HG03196 (cell line): ENCODE measurements around the gene KDM2A.
"Not testable (repeated sequence)": the region's sequence is repeated elsewhere in the genome, so short reads cannot be mapped to it uniquely, and the experiment has no call there.

Source experiments
- ATAC-seq: cut with Tn5 transposase; IDR thresholded peaks from one replicate; pipeline ENCODE4 v1.9.1; 2021; ENCODE audit not compliant: unreplicated experiment

The KDM2A gene

DNA sequence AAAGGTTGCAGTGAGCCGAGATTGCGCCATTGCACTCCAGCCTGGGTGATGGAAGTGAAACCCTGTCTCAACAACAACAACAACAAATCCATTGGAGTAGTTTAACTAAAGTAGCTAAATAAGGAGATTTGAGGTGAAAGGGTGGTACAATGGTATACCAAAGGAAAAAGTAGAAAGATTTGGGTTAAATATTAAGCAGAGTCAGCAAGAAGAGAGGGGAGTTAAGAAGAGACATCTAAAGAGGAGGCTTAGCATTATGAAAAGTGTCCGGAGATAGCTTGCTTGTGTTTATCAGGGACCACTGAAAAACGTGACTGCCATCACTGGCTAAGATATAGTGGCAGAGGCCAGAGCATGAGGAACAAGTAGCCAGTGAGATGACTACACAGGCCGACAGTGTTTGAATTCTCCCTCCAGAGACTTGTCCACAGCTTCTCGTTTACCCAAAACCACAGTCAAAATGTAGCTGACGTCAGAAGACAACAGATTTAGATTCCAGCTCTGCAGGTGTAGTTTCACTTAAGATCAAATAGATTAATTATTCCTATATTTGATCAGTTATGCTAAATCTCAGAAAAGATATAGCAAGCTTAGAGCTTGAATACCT, 114.6 kb downstream of the KDM2A start:
- ATAC-seq = no peak

DNA sequence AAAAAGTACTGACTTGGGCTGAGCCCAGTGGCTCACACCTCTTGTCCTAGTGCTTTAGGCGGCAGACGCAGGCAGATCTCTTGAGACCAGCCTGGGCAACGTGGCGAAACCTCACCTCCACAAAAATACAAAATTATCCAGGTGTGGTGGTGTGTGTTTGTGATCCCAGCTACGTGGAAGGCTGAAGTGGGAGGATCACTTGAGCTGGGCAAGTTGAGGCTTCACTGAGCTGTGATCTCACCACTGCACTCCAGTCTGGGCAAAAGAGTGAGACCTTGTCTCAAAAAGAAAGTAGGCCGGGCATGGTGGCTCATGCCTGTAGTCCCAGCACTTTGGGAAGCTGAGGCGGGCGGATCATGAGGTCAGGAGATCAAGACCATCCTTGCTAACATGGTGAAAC, 115.5 kb downstream of the KDM2A start:
- not testable (repeated sequence) for ATAC-seq

DNA sequence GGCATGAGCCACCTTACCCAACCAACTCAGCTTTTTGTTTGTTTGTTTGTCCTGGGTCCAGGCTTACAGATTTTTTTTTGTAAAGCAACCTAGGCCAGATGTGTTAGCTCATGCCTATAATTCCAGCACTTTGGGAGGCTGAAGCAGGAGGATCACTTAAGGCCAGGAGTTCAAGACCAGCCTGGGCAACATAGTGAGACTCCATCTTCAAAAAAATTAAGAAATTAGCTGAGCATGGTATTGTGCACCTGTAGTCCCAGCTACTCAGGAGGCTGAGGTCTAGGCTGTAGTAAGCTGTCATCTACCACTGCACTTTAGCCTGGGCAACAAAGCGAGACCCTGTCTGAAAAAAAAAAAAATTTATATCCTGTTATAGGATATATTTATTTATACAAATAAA, 118.5 kb downstream of the KDM2A start:
- no peak for ATAC-seq

DNA sequence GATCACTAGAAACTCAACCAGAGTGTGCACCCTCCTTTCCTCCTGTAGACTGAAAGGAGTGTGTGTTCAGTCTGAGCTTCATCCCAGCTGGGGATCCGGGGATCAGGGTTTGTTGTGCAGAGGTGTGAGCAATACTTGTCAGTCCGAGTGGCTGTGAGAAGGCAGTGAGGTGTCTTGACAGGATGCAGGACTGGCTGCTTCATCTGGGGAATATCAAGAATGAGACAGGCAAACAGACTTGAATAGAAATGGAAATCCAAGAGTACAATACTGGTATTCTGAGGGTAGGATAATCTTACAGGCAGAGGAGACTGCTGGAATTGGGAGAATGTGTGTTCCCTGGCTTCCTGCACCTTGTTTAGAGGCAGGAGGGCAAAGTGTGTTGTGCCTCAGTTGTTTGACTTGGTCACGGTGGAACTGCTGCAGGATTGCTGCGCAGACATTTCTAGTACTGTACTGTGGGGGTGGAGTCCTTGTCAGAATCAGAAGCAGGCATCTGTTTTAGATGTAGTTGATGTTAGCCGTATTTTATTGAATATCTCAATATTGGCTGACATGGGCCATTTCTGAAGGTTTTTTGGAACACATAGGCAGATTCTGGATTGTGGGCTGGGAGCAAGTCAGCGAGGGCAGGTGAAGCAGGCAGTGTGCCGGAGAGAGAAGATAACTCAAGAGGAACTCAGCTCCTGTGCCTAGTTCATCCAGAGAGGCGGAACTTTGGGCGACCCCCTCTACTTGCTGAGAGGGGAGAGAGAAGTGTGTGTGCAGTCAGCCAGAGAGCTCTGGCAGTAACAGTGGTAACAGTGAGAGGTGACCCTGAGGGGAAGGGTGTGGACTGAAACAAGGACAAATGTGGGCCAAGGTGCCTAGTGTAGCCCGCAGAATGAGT, 120.1 kb downstream of the KDM2A start:
- no peak for ATAC-seq

DNA sequence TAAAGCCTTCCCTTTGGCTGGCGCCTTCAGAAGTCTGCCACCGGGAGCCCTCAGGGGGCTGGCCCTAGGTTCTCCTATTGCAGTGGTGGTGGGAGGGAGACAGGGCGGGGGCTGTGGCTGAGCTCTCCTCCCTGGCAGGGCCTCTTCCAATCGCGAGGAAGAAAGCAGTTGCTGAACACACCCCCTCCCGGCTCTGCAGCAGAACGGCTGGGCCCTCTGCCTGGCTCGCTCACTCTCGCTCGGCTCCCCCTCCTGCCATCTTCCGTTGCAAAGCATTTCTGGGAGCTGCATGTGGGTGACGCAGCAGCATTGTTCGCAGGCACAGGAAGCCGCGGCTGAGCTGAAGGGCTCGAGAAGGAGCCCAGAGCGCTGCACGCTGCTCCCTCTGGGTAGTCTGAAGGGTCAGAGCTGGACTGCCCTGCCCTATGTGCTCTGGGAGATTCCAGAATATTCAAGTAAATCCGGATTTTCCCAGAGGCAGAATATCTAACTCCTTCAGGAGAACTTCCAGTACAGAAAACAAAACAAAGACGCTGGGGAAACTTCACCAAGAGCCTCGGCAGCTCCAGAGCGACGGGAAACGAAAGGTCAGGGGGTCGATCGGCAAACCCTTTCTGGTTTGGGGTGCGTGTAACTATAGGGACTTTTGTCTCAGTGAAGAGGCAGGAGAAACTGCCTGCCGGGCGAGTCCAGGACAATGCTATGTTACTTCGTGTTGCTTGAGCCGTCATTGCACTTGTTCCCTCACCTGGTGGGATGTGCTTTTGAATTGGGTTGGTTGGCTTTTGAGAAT, 120.9 kb downstream of the KDM2A start:
- peak; percentile 80 for ATAC-seq

DNA sequence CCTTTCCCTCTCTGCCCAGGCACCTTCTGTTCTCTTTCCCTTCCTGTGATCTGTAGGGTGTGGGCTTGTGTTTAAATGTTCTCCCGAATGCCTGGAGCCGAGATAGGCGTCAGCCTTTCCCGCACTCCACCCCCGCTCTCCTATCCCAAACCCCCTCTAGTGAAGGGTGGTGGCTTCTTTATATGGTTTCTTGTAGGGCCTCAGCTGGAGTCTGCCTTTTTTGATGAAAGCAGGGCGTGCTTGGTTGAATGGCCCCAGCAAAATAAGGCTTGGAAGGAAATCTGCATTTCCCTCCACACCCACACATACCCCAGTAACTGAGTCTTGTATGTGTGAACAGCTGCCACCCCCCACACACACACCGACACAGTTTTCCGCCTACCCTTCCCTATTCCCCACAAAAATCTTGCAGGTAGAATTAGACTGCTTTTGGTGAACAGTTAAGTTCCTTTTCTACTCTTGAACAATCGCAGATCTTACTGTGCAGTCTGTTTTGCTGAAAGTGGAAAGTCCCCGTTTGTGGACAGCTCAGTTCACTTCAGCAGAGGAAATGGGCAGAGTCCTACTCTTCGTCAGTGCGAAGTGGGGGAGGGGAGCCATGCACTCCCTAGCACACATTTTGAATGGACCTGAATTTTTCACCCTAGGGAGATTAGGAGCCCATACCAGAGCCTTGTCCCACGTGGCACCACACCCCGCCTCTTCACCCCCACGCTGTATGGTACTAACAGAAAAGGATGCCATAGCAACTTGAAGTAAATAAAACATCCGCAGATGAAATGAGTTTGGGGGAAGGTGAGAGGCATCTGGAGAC, 121.7 kb downstream of the KDM2A start:
- no peak for ATAC-seq

DNA sequence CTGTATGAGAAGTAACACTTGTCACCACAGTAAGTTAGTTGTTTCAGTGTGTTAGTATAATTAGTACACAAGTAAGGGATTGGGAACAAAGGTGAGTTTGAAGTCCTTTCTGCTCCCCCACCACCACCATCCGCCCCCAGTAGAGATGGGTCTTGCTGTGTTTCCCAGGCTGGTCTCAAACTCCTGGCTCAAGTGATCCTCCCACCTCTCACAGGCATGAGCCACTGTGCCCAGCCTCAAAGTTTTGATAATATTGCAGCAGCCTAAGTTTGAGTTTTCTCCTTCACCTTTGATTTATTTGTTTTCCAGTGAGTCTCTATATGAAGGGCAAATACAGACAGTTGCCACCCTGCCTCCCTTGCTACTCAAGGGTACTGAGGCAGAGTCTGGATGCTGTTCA, 123.5 kb downstream of the KDM2A start:
- ATAC-seq = no peak

DNA sequence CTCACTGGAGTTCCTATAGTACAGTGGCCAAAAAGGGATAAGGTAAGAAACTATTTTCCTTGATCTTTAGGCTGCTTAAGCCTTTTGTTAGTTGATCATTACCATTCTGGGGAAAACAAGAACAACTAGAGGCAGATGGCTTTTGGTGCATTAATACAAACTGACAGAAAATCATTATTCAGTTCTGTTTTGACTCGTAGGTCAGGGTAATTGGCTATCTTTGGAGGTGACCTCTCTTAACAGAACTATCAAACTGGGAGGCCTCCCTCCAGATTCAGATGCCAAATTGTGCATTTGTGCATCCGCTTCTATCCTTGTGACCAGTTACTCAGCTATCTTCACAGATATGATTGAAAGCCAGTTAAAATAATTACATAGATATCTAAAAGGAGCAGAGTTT, 124.0 kb downstream of the KDM2A start:
- no peak for ATAC-seq

DNA sequence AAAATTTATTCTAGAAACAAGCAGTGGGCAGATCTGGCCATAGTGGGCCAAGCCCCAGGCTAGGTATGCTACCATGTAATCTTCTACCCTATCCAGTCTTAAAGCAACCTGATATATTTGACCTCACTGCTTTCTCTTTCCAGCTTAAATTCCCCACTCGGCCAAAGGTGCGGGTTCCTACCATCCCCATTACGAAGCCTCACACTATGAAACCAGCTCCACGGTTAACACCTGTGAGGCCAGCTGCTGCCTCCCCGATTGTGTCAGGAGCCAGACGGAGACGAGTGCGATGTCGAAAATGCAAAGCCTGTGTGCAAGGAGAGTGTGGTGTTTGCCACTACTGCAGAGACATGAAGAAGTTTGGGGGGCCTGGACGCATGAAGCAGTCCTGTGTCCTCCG, 126.0 kb downstream of the KDM2A start:
- no peak for ATAC-seq

DNA sequence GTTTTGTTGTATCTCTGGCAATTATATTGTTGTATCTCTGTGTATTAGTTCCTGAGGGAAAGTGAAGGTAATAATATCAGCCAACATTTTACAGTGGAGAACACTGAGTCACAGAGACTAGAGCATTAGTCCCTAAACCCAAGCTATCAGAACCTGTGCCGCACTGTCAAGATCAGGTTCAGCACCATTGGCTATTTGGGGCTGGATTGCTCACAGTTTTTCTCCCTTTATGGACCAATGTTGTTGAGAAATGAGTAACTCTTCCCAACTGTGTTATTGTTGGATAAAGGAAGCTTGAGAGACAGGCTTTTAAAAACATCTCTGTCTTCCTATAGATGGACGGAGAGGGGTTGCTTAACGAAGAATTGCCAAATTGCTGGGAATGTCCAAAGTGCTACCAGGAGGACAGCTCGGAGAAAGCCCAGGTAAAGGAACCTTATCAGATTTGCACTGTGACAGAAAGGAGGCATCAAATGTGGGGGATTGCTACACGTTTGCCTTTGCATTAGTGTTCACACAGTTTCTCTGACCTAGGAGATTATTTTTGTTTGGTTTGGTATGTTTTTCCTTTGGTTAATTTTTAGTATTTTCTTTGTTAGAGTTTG, 129.0 kb downstream of the KDM2A start:
- ATAC-seq = no peak

DNA sequence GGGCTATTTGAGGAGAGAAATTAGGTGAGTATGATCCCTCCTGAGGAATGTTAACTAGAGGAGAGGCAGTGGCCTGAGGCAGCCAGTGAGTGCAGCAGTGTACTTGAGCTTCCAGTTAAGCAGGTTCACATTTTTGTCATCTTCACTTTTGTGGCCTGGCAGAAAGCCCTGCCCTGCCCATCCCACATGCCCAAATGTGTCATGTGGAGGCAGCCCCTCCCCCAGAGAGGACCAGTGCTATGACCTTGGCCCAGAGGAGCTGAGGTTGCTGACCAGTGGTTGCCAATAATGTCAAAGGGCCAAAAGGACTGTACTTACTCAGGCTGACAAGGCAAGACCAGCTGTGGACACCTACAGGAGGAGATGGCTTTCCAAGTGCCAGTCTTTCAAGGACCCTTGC, 129.6 kb downstream of the KDM2A start:
- no peak for ATAC-seq

DNA sequence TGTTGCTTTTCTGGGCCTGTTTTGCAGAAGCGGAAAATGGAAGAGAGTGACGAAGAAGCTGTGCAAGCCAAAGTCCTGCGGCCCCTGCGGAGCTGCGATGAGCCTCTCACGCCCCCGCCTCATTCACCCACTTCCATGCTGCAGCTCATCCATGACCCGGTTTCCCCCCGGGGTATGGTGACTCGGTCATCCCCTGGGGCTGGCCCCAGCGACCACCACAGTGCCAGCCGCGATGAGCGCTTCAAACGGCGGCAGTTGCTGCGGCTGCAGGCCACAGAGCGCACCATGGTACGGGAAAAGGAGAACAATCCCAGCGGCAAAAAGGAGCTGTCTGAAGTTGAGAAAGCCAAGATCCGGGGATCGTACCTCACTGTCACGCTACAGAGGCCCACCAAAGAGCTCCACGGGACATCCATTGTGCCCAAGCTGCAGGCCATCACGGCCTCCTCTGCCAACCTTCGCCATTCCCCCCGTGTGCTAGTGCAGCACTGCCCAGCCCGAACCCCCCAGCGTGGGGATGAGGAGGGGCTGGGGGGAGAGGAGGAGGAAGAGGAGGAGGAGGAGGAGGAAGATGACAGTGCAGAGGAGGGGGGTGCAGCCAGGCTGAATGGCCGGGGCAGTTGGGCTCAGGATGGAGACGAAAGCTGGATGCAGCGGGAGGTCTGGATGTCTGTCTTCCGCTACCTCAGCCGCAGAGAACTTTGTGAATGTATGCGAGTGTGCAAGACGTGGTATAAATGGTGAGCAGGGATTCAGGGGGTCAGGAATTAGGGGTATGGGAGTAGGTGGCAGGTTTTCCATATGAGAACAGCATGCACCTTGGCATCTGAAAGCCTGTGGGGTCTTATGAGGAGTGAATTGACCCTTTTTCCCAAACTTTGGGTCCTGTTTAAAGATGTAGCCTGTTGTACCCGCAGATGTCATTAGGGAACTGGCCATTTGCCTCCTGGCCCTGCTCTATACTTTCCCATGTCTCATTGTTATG, 131.3 kb downstream of the KDM2A start:
- ATAC-seq = no peak

DNA sequence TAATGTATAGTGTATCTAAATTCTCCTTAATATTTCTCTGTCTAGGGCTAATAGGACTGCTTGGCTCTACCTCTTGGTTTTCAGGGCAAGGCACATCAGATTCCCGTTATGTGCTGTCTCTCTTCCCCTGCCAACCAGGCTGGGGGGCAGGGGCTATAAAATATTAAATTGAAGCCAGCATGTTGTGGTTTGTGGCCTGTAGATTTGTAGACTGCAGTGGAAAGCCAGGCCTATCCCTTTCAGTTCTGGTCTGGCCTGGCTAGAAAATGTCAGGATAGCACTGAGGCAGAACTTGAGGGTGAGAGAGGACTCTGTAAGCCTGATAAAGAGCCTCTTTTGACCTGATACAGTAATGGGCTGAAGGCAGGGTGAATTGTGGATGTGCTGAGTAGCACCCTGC, 132.8 kb downstream of the KDM2A start:
- no peak for ATAC-seq

DNA sequence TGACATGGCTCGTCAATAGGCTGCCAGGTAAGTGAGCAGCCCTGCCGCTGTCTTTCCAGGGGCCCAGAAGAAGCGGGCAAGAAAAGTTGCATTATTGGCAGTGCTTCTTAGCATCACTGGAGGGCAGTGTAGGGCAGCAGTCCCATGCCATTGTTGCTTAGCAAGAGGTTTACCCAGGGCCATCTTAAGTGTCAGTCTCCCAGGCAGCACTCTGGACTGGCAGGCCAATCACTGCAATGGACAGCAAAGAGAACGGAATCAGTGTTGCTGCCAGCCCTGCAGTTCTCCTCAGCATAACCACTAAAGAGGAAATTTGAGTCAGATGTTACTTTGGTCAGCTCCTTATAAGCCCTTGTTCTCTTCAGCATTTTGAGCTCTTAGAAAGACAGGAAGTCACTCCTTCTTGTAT, 133.8 kb downstream of the KDM2A start:
- ATAC-seq = no peak

DNA sequence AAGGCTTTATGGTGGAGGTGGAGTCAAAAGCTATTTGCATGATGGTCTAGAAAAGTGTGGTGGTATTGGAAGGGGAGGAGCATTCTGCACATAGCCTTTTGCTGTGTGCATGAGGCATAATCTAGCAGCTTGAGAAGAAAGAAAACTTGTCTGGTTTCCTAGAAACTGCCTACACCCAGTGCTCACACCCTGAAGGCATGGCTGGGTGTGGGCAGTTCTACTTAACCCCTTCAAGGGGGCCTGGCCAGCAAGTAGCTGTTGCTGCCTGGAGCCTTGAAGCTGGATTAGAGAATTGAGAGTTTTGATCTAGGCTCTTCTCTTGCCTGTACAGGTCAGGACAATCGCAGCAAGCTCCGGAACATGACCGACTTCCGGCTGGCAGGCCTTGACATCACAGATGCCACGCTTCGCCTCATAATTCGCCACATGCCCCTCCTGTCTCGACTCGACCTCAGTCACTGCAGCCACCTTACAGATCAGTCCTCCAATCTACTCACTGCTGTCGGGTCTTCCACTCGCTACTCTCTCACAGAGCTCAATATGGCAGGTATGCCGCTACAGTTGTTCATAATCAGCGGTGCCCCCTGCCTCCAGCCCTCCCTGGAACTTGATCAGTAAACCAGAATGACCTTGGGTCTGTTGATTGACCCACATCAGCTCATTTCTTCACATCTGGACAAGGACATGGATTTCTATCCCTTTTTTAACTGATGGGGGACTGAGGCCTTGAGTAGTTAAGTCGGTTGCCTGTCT, 135.0 kb downstream of the KDM2A start:
- ATAC-seq = no peak

DNA sequence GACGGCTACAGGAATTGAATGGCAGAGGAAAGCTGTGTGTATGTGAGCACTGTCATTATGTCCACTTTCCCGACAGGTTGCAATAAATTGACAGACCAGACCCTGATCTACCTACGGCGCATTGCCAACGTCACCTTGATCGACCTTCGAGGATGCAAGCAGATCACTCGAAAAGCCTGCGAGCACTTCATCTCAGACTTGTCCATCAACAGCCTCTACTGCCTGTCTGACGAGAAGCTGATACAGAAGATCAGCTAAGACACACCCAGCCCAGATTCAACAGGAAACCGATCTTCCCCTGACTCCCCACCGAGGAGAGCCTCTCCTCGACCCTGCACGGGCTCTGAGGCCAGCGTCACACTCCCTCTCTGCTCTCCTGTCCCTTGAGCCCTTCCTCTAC, 135.7 kb downstream of the KDM2A start:
- no peak for ATAC-seq

DNA sequence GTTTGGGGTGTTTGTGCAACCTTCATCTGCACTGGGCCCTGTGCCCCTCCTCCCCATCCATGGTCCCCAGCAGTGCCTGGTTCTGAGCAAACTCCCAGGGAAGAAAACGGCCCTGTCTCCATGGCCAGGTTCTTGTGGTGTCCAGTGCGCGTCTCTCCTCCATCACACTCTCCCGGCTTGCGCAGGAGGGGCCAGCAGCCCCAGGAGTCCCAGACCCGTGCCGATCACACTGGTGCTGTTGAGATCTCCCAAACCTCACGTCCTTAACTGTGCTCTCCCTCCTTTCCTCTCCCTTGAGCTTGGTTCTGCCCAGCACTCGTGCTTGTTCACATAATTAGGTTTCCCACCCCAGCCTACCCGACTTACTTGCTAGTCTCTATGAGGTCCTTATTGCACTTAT, 136.3 kb downstream of the KDM2A start:
- ATAC-seq = no peak

DNA sequence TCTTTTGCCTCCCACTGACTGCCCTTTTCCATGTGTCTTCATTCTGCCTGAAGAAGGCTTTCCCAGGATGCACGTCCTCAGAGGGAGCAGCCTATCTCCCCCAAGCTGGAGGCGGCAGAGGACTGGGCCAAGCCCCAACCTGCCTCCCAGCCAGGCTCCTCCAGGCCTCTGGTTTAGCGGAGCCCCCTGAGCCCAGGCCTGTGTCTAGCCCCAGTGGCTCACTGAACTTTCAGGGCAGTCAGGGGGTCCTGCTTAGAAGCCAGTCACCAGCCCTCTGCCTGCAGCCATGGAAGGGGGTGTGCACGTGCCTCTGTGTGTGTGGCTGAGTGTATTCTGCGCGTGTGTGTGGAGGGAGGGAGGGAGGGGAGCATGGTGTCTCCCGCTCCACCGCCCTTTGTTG, 136.8 kb downstream of the KDM2A start:
- ATAC-seq = no peak
